PC-9 (cell line): Measurements from ENCODE around the gene CHM.

Experiments
- CTCF ChIP-seq: fragments of 200-600 bp; sonication (generic); conservative IDR thresholded peaks from 2 replicates; pipeline ENCODE4 v1.6.1; 2017; ENCODE audit warnings: mixed run types, antibody characterized with exemption, mild to moderate bottlenecking, moderate library complexity
- EZH2 ChIP-seq: fragments of 200-600 bp; sonication (generic); IDR thresholded peaks from 2 replicates; pipeline ENCODE4 v1.8.0; 2017; ENCODE audit warnings: antibody characterized with exemption, low read depth

DNA sequence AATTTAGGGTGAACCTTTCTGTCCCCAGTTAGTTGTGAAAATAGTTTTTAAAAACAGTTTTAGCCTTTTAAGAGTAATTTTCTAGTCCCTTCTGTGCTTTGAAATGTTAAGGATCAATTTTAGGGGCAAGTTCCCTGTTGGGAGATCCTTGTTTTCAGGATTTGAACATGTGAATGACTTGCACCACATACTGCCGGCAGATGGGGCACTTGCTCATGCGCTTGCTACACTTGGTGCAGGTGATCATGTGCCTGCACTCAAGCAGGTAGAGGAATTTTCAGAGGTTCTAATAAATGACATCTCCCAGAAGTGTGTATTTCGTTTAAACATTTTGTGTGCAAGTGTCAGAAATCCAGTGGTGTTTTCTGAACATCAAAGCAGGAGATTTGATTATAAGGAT lies 195.9 kb downstream of the CHM start:
- TF ChIP-seq CTCF (peak; percentile 61), EZH2 (no peak)
